Measurements from ENCODE around the gene MAFG.

Gene MAFG

GRCh38 chr17:81935709-81936084 lies 8.2 kb upstream of the MAFG start:
- DNase-seq, result no peak

GRCh38 chr17:81934850-81935708 lies 7.5 kb upstream of the MAFG start:
- DNase-seq, result no peak

GRCh38 chr17:81934098-81934757 lies 6.7 kb upstream of the MAFG start:
- DNase-seq, result no peak

- no peak for DNase-seq
Measured at GRCh38 chr17:81933178-81933699, 5.7 kb upstream of the MAFG start.

GRCh38 chr17:81932333-81932983 lies 4.9 kb upstream of the MAFG start:
- no peak for DNase-seq

- no peak for DNase-seq
Measured at GRCh38 chr17:81931557-81932332, 4.2 kb upstream of the MAFG start.

- no peak for DNase-seq
Measured at GRCh38 chr17:81931189-81931556, 3.6 kb upstream of the MAFG start.

GRCh38 chr17:81930142-81931125 lies 2.9 kb upstream of the MAFG start:
- no peak for DNase-seq

- no peak for DNase-seq
Measured at GRCh38 chr17:81929253-81930141, 2.0 kb upstream of the MAFG start.

GRCh38 chr17:81928544-81929252 lies 1.2 kb upstream of the MAFG start:
- no peak for DNase-seq

- no peak for DNase-seq
Measured at GRCh38 chr17:81927152-81927652, 333 bp downstream of the MAFG start.

GRCh38 chr17:81926451-81927151 lies 934 bp downstream of the MAFG start:
- no peak for DNase-seq

GRCh38 chr17:81925860-81926450 lies 1.6 kb downstream of the MAFG start:
- DNase-seq, result no peak

GRCh38 chr17:81924557-81925532 lies 2.7 kb downstream of the MAFG start:
- no peak for DNase-seq

GRCh38 chr17:81923302-81924260 lies 4.0 kb downstream of the MAFG start:
- DNase-seq, result no peak

Measured in cortex of kidney (tissue), 1 donor.